Measurements from ENCODE around the gene SPRR3. TPM values are rescaled to one million over a fixed set of nuclear protein-coding genes. Genes with fewer than 3 reads are reported as not detected.

SPRR3 gene
- total RNA-seq, 1 donor from 2014 or later, result 136 TPM

GRCh38 chr1:153040950-153041631 lies 39.5 kb downstream of the SPRR3 start, which contains the start of gene SPRR2D:
TSS of gene SPRR2D (minus strand) at chr1:153041120. CDS start at chr1:153040346, 774 bp downstream.
- H3K27me3 ChIP-seq (ENCODE audit: control insufficient read depth, insufficient read depth, low read length), result no peaks in the 10 kb centered on the region
- FAIRE-seq (no peak), DNase-seq (ENCODE audit: low read depth) (peak; percentile 68)
- no peak for TF ChIP-seq CTCF (IDR thresholded peaks at IDR 0.05; ENCODE audit: insufficient read depth, low read length, severe bottlenecking)
- no peaks in the 10 kb centered on the region for H3K36me3 ChIP-seq (ENCODE audit: control insufficient read depth, insufficient read depth, low read length)
- no peak within 1 kb of the TSS for H3K4me3 ChIP-seq (ENCODE audit: low read depth, low read length)

- H3K4me3 ChIP-seq (ENCODE audit: low read depth, low read length), result no peak overlapping the region
- TF ChIP-seq CTCF (IDR thresholded peaks at IDR 0.05; ENCODE audit: insufficient read depth, low read length, severe bottlenecking), result no peak
- H3K36me3 ChIP-seq (ENCODE audit: control insufficient read depth, insufficient read depth, low read length), result no peaks in the 10 kb centered on the region
- no peaks in the 10 kb centered on the region for H3K27me3 ChIP-seq (ENCODE audit: control insufficient read depth, insufficient read depth, low read length)
- no peak for DNase-seq (ENCODE audit: low read depth)
- FAIRE-seq, result no peak
Measured at GRCh38 chr1:153049211-153049610, 47.7 kb downstream of the SPRR3 start.

Other genes starting within 250 kb of the SPRR3 start
- gene KPRP, start 243.7 kb upstream of the SPRR3 start, total RNA-seq, result not detected in 2 replicates
- gene LCE1F, start 226.6 kb upstream of the SPRR3 start, total RNA-seq, result not detected in 2 replicates
- not detected in 2 replicates for gene LCE1E, start 215.5 kb upstream of the SPRR3 start, total RNA-seq
- gene LCE1D, start 205.0 kb upstream of the SPRR3 start, total RNA-seq, result not detected in 2 replicates
- 0.26 TPM in 1 of 2 replicates, not detected in the other for gene LCE1C, start 195.1 kb upstream of the SPRR3 start, total RNA-seq
- not detected in 2 replicates for gene LCE1B, start 189.8 kb upstream of the SPRR3 start, total RNA-seq
- not detected in 2 replicates for gene LCE1A, start 174.3 kb upstream of the SPRR3 start, total RNA-seq
- not detected in 2 replicates for gene LCE6A, start 158.9 kb upstream of the SPRR3 start, total RNA-seq
- gene LCE7A, start 141.8 kb upstream of the SPRR3 start, total RNA-seq, result not detected in 2 replicates
- not detected in 2 replicates for gene SMCP, start 123.4 kb upstream of the SPRR3 start, total RNA-seq
- gene IVL, start 93.2 kb upstream of the SPRR3 start, total RNA-seq, result 1.6 and 14.6 TPM in 2 replicates
- not detected in 2 replicates for gene SPRR5, start 54.5 kb upstream of the SPRR3 start, total RNA-seq
- not detected in 2 replicates for gene SPRR4, start 31.1 kb upstream of the SPRR3 start, total RNA-seq
- gene SPRR1A, start 17.7 kb upstream of the SPRR3 start, total RNA-seq, result 41.2 TPM in 1 of 2 replicates, not detected in the other
- 11.8 and 91.5 TPM in 2 replicates for gene SPRR1B, start 29.5 kb downstream of the SPRR3 start, total RNA-seq
- gene SPRR2D, start 39.4 kb downstream of the SPRR3 start, total RNA-seq, result 2.4 and 15.6 TPM in 2 replicates
- gene SPRR2A, start 55.8 kb downstream of the SPRR3 start, total RNA-seq, result 1.3 and 3.8 TPM in 2 replicates
- not detected in 2 replicates for gene SPRR2B, start 69.9 kb downstream of the SPRR3 start, total RNA-seq
- gene SPRR2E, start 92.8 kb downstream of the SPRR3 start, total RNA-seq, result 0.26 and 3.7 TPM in 2 replicates
- not detected in 2 replicates for gene SPRR2F, start 111.8 kb downstream of the SPRR3 start, total RNA-seq
- gene SPRR2G, start 149.1 kb downstream of the SPRR3 start, total RNA-seq, result not detected in 2 replicates
- not detected in 2 replicates for gene LELP1, start 201.7 kb downstream of the SPRR3 start, total RNA-seq
- gene PRR9, start 215.8 kb downstream of the SPRR3 start, total RNA-seq, result not detected in 2 replicates

Data from bronchial epithelial cell (primary cell).